Panc1 (cell line): Measurements from ENCODE around the gene RABGAP1L.

ENCODE experiments used
- POLR2AphosphoS5 ChIP-seq: IDR thresholded peaks from 2 replicates; pipeline ENCODE4 v1.6.1; 2012; ENCODE audit warnings: mild to moderate bottlenecking, low read depth, low read length, moderate library complexity
- REST ChIP-seq, 2 experiments: IDR thresholded peaks; 2 replicates each; pipeline ENCODE4 v1.6.1; 2011 to 2012; ENCODE audit warnings: low read depth in 2 of 2, control low read depth in 1 of 2, low read length in 1 of 2, mild to moderate bottlenecking in 1 of 2, moderate library complexity in 1 of 2; ENCODE audit not compliant: insufficient read depth in 1 of 2
- SIN3A ChIP-seq: IDR thresholded peaks from 2 replicates; pipeline ENCODE4 v1.6.1; 2012; ENCODE audit warnings: low read depth, mild to moderate bottlenecking, low read length, moderate library complexity, borderline replicate concordance; ENCODE audit not compliant: insufficient read depth
- TCF7L2 ChIP-seq: IDR thresholded peaks from 2 replicates; pipeline ENCODE4 v1.6.1; 2011; ENCODE audit warnings: mild to moderate bottlenecking, low read depth, low read length, inconsistent platforms
- TF ChIP-seq, protein P1 (sequence below): fragments of 450-650 bp; IDR thresholded peaks from 2 replicates; pipeline ENCODE4 v1.5.1; 2017; ENCODE audit warnings: mild to moderate bottlenecking

DNA sequence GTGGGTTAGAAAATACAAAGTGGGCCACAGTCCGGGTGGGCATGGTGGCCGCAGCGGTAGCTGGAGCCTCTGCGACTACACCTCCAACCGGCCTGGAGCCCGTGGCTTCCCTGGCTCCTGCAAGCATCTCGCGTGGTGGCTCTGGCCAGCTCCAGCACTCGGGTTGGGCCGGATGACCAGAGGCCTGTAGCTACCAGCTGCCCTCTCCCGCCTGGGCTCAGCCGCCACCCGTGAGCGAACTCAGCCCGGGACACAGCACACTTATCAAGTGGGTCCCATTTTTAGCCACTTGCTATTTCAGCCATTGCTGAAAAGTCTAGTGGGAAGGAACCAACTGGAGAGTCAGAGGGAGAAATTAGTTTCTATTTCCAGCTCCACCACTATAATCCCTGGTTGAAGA, 732.7 kb downstream of the RABGAP1L start:
- TF ChIP-seq, protein P1, sequence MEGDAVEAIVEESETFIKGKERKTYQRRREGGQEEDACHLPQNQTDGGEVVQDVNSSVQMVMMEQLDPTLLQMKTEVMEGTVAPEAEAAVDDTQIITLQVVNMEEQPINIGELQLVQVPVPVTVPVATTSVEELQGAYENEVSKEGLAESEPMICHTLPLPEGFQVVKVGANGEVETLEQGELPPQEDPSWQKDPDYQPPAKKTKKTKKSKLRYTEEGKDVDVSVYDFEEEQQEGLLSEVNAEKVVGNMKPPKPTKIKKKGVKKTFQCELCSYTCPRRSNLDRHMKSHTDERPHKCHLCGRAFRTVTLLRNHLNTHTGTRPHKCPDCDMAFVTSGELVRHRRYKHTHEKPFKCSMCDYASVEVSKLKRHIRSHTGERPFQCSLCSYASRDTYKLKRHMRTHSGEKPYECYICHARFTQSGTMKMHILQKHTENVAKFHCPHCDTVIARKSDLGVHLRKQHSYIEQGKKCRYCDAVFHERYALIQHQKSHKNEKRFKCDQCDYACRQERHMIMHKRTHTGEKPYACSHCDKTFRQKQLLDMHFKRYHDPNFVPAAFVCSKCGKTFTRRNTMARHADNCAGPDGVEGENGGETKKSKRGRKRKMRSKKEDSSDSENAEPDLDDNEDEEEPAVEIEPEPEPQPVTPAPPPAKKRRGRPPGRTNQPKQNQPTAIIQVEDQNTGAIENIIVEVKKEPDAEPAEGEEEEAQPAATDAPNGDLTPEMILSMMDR: no peak
- no peak for TF ChIP-seq TCF7L2
- TF ChIP-seq POLR2AphosphoS5: no peak
- TF ChIP-seq REST (IDR thresholded peaks at IDR 0.05; ENCODE audit: insufficient read depth in 1 of 2, low read depth in 2 of 2, low read length in 1 of 2): no peak
- no peak for TF ChIP-seq SIN3A
